ENCODE results near the gene PTAFR.

DNA sequence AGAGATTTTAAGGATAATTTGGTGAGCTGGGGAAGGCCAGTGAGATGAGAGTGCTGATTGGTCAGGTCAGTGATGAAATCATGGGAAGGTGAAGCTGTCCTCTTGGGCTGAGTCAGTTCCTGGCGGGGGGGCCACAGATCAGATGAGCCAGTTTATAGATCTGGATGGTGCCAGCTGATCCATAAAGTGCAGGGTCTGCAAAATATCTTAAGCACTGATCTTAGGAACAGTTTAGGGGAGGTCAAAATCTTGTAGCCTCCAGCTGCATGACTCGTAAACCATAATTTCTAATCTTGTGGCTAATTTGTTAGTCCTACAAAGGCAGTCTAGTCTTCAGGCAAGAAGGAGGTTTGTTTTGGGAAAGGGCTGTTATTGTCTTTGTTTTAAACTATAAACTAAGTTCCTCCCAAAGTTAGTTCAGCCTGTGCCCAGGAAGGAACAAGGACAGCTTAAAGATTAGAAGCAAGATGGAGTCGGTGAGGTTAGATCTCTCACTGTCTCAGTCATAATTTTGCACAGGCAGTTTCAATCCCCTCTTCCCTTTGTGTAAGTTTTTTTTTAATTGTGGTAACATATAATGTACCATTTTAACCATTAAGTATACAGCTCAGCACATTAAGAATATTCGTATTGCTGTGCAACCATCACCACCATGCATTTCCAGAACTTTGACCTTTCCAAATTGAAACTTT is 39.4 kb downstream of the PTAFR start:
- TF ChIP-seq, protein P1, sequence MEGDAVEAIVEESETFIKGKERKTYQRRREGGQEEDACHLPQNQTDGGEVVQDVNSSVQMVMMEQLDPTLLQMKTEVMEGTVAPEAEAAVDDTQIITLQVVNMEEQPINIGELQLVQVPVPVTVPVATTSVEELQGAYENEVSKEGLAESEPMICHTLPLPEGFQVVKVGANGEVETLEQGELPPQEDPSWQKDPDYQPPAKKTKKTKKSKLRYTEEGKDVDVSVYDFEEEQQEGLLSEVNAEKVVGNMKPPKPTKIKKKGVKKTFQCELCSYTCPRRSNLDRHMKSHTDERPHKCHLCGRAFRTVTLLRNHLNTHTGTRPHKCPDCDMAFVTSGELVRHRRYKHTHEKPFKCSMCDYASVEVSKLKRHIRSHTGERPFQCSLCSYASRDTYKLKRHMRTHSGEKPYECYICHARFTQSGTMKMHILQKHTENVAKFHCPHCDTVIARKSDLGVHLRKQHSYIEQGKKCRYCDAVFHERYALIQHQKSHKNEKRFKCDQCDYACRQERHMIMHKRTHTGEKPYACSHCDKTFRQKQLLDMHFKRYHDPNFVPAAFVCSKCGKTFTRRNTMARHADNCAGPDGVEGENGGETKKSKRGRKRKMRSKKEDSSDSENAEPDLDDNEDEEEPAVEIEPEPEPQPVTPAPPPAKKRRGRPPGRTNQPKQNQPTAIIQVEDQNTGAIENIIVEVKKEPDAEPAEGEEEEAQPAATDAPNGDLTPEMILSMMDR (IDR thresholded peaks at IDR 0.05; ENCODE audit: low read length) = no peak
- no peak for TF ChIP-seq EZH2 (IDR thresholded peaks at IDR 0.05; ENCODE audit: borderline replicate concordance, low read length)
